Measurements from ENCODE around the gene ILKAP. TPM values are rescaled to one million over a fixed set of nuclear protein-coding genes. Genes with fewer than 3 reads are reported as not detected.

ILKAP gene
- total and polyA plus RNA-seq, 2 donors (not counting 1 experiment from before 2014, with no cell fraction given), result 27.9 to 31.3 TPM

- H3K4me3 ChIP-seq (replicated peaks in 1 of 4; ENCODE audit: control extremely low read depth in 1 of 4, insufficient read depth in 1 of 4, low read depth in 3 of 4, low read length in 4 of 4), result no peak overlapping the region
These were observed 80.9 kb downstream of the ILKAP start for GRCh38 chr2:238122287-238123217.

GRCh38 chr2:238121511-238122286 lies 81.8 kb downstream of the ILKAP start:
- Histone ChIP-seq H3K4me1 (ENCODE audit: control insufficient read depth, extremely low read depth, insufficient read depth, low read length) (peaks cover under 1% of the 10 kb centered on the region), H4K20me1 (ENCODE audit: control insufficient read depth, extremely low read depth, insufficient read depth, low read length) (no peaks in the 10 kb centered on the region), H2AFZ (ENCODE audit: low read length) (no peak overlapping the region), H3K27me3 (ENCODE audit: control insufficient read depth, insufficient read depth, low read length) (peaks cover 9% of the 10 kb centered on the region), H3K4me2 (ENCODE audit: extremely low read depth, insufficient read depth, low read length) (no peak overlapping the region), H3K27ac (ENCODE audit: insufficient read depth, low read length) (no peak overlapping the region), H3K9ac (ENCODE audit: insufficient read depth, low read length) (no peak overlapping the region), H3K36me3 (ENCODE audit: control insufficient read depth, insufficient read depth, low read length) (no peaks in the 10 kb centered on the region), H3K79me2 (ENCODE audit: control insufficient read depth, insufficient read depth, low read length) (no peaks in the 10 kb centered on the region), H3K4me3 (replicated peaks in 1 of 4; ENCODE audit: control extremely low read depth in 1 of 4, insufficient read depth in 1 of 4, low read depth in 3 of 4, low read length in 4 of 4) (no peak overlapping the region), H3K9me3 (ENCODE audit: control insufficient read depth, insufficient read depth, low read depth, low read length) (no peaks in the 10 kb centered on the region)
- no peak for DNase-seq (ENCODE audit: low read depth in 2 of 2)
- no peak for TF ChIP-seq EZH2 (IDR thresholded peaks at IDR 0.05; ENCODE audit: low read length, missing control alignments)
- no peak for TF ChIP-seq CTCF (conservative IDR thresholded peaks at IDR 0.05 in 1 of 2, IDR thresholded peaks at IDR 0.05 in 1 of 2; ENCODE audit: low read depth in 1 of 2, low read length in 2 of 2)

More at GRCh38 chr2:238122287-238123217, 80.9 kb downstream of the ILKAP start:
- H3K79me2 ChIP-seq (ENCODE audit: control insufficient read depth, insufficient read depth, low read length), result no peaks in the 10 kb centered on the region
- no peaks in the 10 kb centered on the region for H4K20me1 ChIP-seq (ENCODE audit: control insufficient read depth, extremely low read depth, insufficient read depth, low read length)
- TF ChIP-seq EZH2 (IDR thresholded peaks at IDR 0.05; ENCODE audit: low read length, missing control alignments) (no peak), CTCF (conservative IDR thresholded peaks at IDR 0.05 in 1 of 2, IDR thresholded peaks at IDR 0.05 in 1 of 2; ENCODE audit: low read depth in 1 of 2, low read length in 2 of 2) (no peak)
- peaks cover 9% of the 10 kb centered on the region for H3K27me3 ChIP-seq (ENCODE audit: control insufficient read depth, insufficient read depth, low read length)
- peaks cover 4% of the 10 kb centered on the region for H3K4me1 ChIP-seq (ENCODE audit: control insufficient read depth, extremely low read depth, insufficient read depth, low read length)
- no peak overlapping the region for H2AFZ ChIP-seq (ENCODE audit: low read length)
- no peak overlapping the region for H3K4me2 ChIP-seq (ENCODE audit: extremely low read depth, insufficient read depth, low read length)
- H3K9ac ChIP-seq (ENCODE audit: insufficient read depth, low read length), result no peak overlapping the region
- H3K27ac ChIP-seq (ENCODE audit: insufficient read depth, low read length), result no peak overlapping the region
- no peaks in the 10 kb centered on the region for H3K36me3 ChIP-seq (ENCODE audit: control insufficient read depth, insufficient read depth, low read length)
- no peaks in the 10 kb centered on the region for H3K9me3 ChIP-seq (ENCODE audit: control insufficient read depth, insufficient read depth, low read depth, low read length)
- DNase-seq (ENCODE audit: low read depth in 2 of 2), result no peak

All from fibroblast of lung (primary cell).